SK-N-SH treated with all-trans-retinoic acid at 6 μM for 48 hours (cell line): ENCODE data around the gene EXD3.

Source experiments
- ATAC-seq: fragments of 200-7000 bp; cut with Tn5 transposase; 3 replicates; pipeline ENCODE4 v1.9.1; 2020; ENCODE audit warnings: mild to moderate bottlenecking, moderate library complexity
- ARNTL ChIP-seq: fragments of 450-650 bp; formaldehyde crosslinking; IDR thresholded peaks from 2 replicates; pipeline ENCODE4 v1.5.0; 2020; ENCODE audit warnings: low read depth, mild to moderate bottlenecking, moderate library complexity, borderline replicate concordance
- BACH2 ChIP-seq: fragments of 250-450 bp; sonication (Bioruptor Pico); IDR thresholded peaks from 2 replicates; pipeline ENCODE4 v1.9.0; 2021; ENCODE audit warnings: mild to moderate bottlenecking, borderline replicate concordance
- CSDC2 ChIP-seq: fragments of 250-450 bp; sonication (Bioruptor Pico); IDR thresholded peaks from 2 replicates; pipeline ENCODE4 v1.5.0; 2020; ENCODE audit warnings: mild to moderate bottlenecking, moderate library complexity
- ESRRG ChIP-seq: fragments of 250-450 bp; sonication (Bioruptor Pico); IDR thresholded peaks from 2 replicates; pipeline ENCODE4 v1.6.1; 2021; ENCODE audit warnings: mild to moderate bottlenecking
- GLIS3 ChIP-seq: fragments of 250-450 bp; sonication (Bioruptor Pico); IDR thresholded peaks from 2 replicates; pipeline ENCODE4 v1.5.0; 2020; ENCODE audit warnings: mild to moderate bottlenecking, moderate library complexity
- ISL1 ChIP-seq: fragments of 250-450 bp; sonication (Bioruptor Pico); IDR thresholded peaks from 2 replicates; pipeline ENCODE4 v2.1.2; 2022; ENCODE audit warnings: mild to moderate bottlenecking, moderate library complexity
- OSR1 ChIP-seq: fragments of 250-450 bp; sonication (Bioruptor Pico); IDR thresholded peaks from 2 replicates; pipeline ENCODE4 v1.8.0; 2022; ENCODE audit warnings: moderate library complexity, mild to moderate bottlenecking, inconsistent platforms
- PPARA ChIP-seq: fragments of 250-450 bp; sonication (Bioruptor Pico); IDR thresholded peaks from 2 replicates; pipeline ENCODE4 v1.5.0; 2020; ENCODE audit warnings: mild to moderate bottlenecking, borderline replicate concordance
- SNAI2 ChIP-seq: fragments of 250-450 bp; sonication (Bioruptor Pico); IDR thresholded peaks from 2 replicates; pipeline ENCODE4 v1.5.0; 2020; ENCODE audit warnings: mild to moderate bottlenecking, moderate library complexity
- TOX ChIP-seq: fragments of 250-450 bp; sonication (Bioruptor Pico); IDR thresholded peaks from 2 replicates; pipeline ENCODE4 v1.8.0; 2021; ENCODE audit warnings: mild to moderate bottlenecking, moderate library complexity, borderline replicate concordance
- ZFP3 ChIP-seq: fragments of 250-450 bp; sonication (Bioruptor Pico); IDR thresholded peaks from 2 replicates; pipeline ENCODE4 v1.5.0; 2020; ENCODE audit warnings: mild to moderate bottlenecking, moderate library complexity
- ZNF565 ChIP-seq: fragments of 450-650 bp; formaldehyde crosslinking; conservative IDR thresholded peaks from 2 replicates; pipeline ENCODE4 v1.5.0; 2020; ENCODE audit warnings: low read depth, mild to moderate bottlenecking, moderate library complexity
- ZNF70 ChIP-seq: fragments of 450-650 bp; formaldehyde crosslinking; IDR thresholded peaks from 2 replicates; pipeline ENCODE4 v1.5.0; 2020; ENCODE audit warnings: mild to moderate bottlenecking, moderate library complexity
- ZNF8 ChIP-seq: fragments of 450-650 bp; formaldehyde crosslinking; IDR thresholded peaks from 2 replicates; pipeline ENCODE4 v1.5.0; 2020; ENCODE audit warnings: mild to moderate bottlenecking, moderate library complexity
- TF ChIP-seq, protein P1 (sequence below): fragments of 250-450 bp; sonication (Bioruptor Pico); IDR thresholded peaks from 2 replicates; pipeline ENCODE4 v1.5.1; 2020; ENCODE audit warnings: low read depth, mild to moderate bottlenecking, moderate library complexity
- TF ChIP-seq, protein P2 (sequence below): fragments of 250-450 bp; sonication (Bioruptor Pico); IDR thresholded peaks from 2 replicates; pipeline ENCODE4 v1.8.0; 2020; ENCODE audit warnings: mild to moderate bottlenecking, moderate library complexity, borderline replicate concordance
- TF ChIP-seq, protein P3 (sequence below): fragments of 250-450 bp; sonication (Bioruptor Pico); IDR thresholded peaks from 2 replicates; pipeline ENCODE4 v1.8.0; 2021; ENCODE audit warnings: low read depth, mild to moderate bottlenecking, moderate library complexity, borderline replicate concordance
- TF ChIP-seq, protein P4 (sequence below): fragments of 250-450 bp; sonication (Bioruptor Pico); IDR thresholded peaks from 2 replicates; pipeline ENCODE4 v1.5.0; 2020; ENCODE audit warnings: mild to moderate bottlenecking, moderate library complexity
- TF ChIP-seq, protein P5 (sequence below): fragments of 250-450 bp; sonication (Bioruptor Pico); IDR thresholded peaks from 2 replicates; pipeline ENCODE4 v1.5.1; 2021; ENCODE audit warnings: mild to moderate bottlenecking, moderate library complexity

Gene EXD3

DNA sequence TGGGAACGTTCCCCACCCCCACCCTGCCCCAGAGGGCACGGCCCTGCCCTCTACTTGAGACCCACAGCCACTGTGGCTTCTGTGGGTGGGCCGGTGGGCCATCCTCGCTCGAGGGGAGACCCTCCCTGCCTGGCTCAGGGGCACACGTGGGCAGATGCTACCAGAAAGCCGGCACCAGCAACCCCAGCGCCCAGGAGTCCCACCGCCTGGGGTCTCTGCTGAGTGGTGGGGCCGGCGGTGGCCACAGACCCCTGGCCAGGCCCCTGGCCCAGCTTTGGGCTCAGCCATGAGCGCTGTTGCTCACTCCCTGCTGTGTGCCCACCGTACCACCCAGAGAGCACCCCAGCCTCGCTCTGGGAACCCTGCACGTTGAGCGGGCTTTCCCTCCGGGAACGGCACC is 104.4 kb downstream of the EXD3 start (continued):
- no peak for TF ChIP-seq ZNF8 (CRISPR knock-in tag)

DNA sequence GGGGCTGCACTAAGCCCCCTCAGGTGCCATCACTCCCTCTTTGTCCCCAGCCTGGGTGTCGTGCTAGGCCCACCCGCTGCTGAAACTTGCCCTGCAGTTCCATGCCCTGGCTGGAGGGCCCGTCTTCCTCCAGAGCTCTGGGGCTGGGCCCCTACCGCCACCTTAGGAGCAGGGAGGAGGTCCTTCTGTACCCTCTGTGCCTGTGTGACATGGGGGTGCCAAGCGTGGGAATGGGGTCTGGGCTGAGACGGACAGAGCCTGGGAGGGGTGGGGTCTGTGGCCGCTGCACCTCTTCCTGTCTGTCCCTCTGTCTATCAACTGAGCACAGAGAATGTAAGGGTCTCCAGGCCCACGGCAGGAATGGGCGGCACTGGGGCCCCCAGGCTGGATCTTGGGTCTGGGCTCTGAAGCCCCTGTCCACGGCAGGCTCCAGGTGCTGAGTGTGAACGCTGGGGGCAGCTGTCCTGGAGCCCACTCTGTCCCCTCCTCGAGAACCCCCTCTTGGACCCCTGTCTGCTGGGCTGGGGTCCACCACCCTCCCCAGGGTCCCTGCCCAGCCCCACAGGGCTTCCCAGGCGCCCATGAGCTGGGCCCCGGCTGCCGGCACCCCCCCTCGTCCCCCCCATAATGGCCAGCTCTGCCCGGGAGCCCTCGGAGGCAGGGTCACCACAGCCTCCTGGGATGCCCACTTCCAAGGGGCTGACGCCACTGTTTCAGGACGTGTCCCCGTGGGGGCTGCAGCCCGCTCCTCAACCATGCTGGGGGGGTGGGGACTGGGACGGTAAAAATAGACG is 105.0 kb downstream of the EXD3 start:
- TF ChIP-seq, protein P1, sequence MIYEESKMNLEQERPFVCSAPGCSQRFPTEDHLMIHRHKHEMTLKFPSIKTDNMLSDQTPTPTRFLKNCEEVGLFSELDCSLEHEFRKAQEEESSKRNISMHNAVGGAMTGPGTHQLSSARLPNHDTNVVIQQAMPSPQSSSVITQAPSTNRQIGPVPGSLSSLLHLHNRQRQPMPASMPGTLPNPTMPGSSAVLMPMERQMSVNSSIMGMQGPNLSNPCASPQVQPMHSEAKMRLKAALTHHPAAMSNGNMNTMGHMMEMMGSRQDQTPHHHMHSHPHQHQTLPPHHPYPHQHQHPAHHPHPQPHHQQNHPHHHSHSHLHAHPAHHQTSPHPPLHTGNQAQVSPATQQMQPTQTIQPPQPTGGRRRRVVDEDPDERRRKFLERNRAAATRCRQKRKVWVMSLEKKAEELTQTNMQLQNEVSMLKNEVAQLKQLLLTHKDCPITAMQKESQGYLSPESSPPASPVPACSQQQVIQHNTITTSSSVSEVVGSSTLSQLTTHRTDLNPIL, result no peak
- no peak for TF ChIP-seq ARNTL (CRISPR knock-in tag)
- TF ChIP-seq ZFP3 (CRISPR knock-in tag), result no peak
- TF ChIP-seq BACH2, result no peak
- no peak for TF ChIP-seq OSR1
- TF ChIP-seq CSDC2 (CRISPR knock-in tag), result no peak

DNA sequence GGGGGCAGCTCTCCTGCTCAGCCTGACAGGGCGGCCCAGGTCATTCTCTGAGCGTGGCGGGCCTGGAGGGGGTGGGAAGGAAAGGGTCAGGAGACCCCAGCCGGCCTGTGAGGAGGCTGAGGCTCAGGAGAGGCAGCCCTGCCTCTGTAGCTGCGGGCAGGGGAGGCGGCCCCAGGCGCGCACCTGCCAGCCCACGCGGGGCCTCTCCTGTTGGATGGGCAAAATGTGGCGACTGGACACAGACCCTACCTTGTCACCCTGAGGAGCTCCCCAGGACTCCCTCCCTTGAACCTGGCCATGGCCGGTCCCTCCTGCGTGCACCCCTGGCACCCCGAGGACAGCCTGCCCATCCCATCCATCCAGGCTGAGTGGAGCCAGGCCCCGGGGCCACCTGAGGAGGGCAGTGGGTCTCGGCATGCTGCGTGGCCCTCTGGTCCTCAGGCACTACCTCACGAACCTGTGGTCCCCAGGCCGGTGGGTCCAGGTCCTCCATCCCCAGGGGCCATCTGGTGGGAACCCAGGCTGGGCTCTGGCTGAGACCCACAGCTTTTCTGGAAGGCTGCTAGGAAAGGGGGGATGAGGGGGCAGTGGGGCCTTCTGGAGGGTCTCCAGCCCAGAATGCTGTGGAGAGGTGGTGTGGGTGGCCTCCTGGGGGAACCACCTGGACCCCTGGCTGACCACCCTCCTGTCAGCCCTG is 105.8 kb downstream of the EXD3 start:
- no peak for ATAC-seq
- TF ChIP-seq ESRRG (CRISPR knock-in tag) (no peak), GLIS3 (CRISPR knock-in tag) (no peak), BACH2 (no peak), ARNTL (CRISPR knock-in tag) (no peak), ZNF8 (CRISPR knock-in tag) (no peak), ZNF565 (CRISPR knock-in tag) (no peak), ISL1 (CRISPR knock-in tag) (no peak), PPARA (no peak), ZFP3 (CRISPR knock-in tag) (no peak), OSR1 (no peak), SNAI2 (CRISPR knock-in tag) (no peak), ZNF70 (CRISPR knock-in tag) (no peak), TOX (CRISPR knock-in tag) (no peak)
- TF ChIP-seq, protein P2, sequence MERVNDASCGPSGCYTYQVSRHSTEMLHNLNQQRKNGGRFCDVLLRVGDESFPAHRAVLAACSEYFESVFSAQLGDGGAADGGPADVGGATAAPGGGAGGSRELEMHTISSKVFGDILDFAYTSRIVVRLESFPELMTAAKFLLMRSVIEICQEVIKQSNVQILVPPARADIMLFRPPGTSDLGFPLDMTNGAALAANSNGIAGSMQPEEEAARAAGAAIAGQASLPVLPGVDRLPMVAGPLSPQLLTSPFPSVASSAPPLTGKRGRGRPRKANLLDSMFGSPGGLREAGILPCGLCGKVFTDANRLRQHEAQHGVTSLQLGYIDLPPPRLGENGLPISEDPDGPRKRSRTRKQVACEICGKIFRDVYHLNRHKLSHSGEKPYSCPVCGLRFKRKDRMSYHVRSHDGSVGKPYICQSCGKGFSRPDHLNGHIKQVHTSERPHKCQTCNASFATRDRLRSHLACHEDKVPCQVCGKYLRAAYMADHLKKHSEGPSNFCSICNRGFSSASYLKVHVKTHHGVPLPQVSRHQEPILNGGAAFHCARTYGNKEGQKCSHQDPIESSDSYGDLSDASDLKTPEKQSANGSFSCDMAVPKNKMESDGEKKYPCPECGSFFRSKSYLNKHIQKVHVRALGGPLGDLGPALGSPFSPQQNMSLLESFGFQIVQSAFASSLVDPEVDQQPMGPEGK, result no peak
- TF ChIP-seq, protein P3, sequence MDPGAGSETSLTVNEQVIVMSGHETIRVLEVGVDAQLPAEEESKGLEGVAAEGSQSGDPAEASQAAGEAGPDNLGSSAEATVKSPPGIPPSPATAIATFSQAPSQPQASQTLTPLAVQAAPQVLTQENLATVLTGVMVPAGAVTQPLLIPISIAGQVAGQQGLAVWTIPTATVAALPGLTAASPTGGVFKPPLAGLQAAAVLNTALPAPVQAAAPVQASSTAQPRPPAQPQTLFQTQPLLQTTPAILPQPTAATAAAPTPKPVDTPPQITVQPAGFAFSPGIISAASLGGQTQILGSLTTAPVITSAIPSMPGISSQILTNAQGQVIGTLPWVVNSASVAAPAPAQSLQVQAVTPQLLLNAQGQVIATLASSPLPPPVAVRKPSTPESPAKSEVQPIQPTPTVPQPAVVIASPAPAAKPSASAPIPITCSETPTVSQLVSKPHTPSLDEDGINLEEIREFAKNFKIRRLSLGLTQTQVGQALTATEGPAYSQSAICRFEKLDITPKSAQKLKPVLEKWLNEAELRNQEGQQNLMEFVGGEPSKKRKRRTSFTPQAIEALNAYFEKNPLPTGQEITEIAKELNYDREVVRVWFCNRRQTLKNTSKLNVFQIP (CRISPR knock-in tag), result no peak
- TF ChIP-seq, protein P4, sequence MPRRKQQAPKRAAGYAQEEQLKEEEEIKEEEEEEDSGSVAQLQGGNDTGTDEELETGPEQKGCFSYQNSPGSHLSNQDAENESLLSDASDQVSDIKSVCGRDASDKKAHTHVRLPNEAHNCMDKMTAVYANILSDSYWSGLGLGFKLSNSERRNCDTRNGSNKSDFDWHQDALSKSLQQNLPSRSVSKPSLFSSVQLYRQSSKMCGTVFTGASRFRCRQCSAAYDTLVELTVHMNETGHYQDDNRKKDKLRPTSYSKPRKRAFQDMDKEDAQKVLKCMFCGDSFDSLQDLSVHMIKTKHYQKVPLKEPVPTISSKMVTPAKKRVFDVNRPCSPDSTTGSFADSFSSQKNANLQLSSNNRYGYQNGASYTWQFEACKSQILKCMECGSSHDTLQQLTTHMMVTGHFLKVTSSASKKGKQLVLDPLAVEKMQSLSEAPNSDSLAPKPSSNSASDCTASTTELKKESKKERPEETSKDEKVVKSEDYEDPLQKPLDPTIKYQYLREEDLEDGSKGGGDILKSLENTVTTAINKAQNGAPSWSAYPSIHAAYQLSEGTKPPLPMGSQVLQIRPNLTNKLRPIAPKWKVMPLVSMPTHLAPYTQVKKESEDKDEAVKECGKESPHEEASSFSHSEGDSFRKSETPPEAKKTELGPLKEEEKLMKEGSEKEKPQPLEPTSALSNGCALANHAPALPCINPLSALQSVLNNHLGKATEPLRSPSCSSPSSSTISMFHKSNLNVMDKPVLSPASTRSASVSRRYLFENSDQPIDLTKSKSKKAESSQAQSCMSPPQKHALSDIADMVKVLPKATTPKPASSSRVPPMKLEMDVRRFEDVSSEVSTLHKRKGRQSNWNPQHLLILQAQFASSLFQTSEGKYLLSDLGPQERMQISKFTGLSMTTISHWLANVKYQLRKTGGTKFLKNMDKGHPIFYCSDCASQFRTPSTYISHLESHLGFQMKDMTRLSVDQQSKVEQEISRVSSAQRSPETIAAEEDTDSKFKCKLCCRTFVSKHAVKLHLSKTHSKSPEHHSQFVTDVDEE (CRISPR knock-in tag), result no peak
- TF ChIP-seq, protein P5, sequence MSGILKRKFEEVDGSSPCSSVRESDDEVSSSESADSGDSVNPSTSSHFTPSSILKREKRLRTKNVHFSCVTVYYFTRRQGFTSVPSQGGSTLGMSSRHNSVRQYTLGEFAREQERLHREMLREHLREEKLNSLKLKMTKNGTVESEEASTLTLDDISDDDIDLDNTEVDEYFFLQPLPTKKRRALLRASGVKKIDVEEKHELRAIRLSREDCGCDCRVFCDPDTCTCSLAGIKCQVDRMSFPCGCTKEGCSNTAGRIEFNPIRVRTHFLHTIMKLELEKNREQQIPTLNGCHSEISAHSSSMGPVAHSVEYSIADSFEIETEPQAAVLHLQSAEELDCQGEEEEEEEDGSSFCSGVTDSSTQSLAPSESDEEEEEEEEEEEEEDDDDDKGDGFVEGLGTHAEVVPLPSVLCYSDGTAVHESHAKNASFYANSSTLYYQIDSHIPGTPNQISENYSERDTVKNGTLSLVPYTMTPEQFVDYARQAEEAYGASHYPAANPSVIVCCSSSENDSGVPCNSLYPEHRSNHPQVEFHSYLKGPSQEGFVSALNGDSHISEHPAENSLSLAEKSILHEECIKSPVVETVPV (CRISPR knock-in tag), result no peak

More for the DNA sequence above, 105.0 kb downstream of the EXD3 start:
- ATAC-seq, result no peak
